HT-29 (cell line): ENCODE data around the gene TMA16. TPM values are rescaled to one million over a fixed set of nuclear protein-coding genes. Genes with fewer than 3 reads are reported as not detected.

Source experiments
- DNase-seq: peaks from one replicate; pipeline ENCODE4 v3.0.0-alpha.2; 2015; ENCODE audit warnings: low spot score
- total RNA-seq: library from RNA; depleted of rRNA; stranded (reverse); fragments of >200 nt; shearing (Covaris generic); gene quantifications from 2 replicates; pipeline ENCODE4 v1.2.3, GENCODE V29; 2014; rRNA removed

Gene TMA16
- total RNA-seq, 1 experiment from 2014 or later = 5.0 TPM

GRCh38 chr4:163563592-163563991, 69.1 kb downstream of the TMA16 start:
- no peak for DNase-seq

GRCh38 chr4:163564221-163564720, 69.8 kb downstream of the TMA16 start:
- DNase-seq = no peak

- no peak for DNase-seq
Observed at GRCh38 chr4:163565226-163566135, 71.0 kb downstream of the TMA16 start.

- DNase-seq = no peak
Observed at GRCh38 chr4:163566257-163566796, 71.8 kb downstream of the TMA16 start.

GRCh38 chr4:163568843-163569242, 74.4 kb downstream of the TMA16 start:
- DNase-seq = no peak

Other genes with a start within 250 kb of the TMA16 start
- gene NPY1R, start 162.1 kb upstream of the TMA16 start, total RNA-seq = 0.13 TPM in 1 of 2 replicates, not detected in the other
- gene NPY5R, start 150.8 kb upstream of the TMA16 start, total RNA-seq = not detected in 2 replicates
- not detected in 2 replicates for gene TKTL2, start 20.9 kb upstream of the TMA16 start, total RNA-seq